A673 (cell line): ENCODE data around the gene CCDC69. TPM values are rescaled to one million over a fixed set of nuclear protein-coding genes. Genes with fewer than 3 reads are reported as not detected.
A peak's percentile ranks its signal among the peaks of the same experiment; 100 is the strongest.

Experiments
- BruUV-seq: library from RNA; stranded (reverse); fragments of 400-500 nt; replicated peaks from 2 replicates; lab custom pipeline; 2021; lab: Mats Ljungman, UMichigan
- CTCF ChIA-PET: fragments of 300-600 bp; sonication (Branson Sonifier 250); formaldehyde crosslinking; loops from one replicate; lab custom pipeline; 2022; ENCODE audit warnings: antibody characterized with exemption; lab: Charles Lee
- POLR2A ChIA-PET: fragments of 300-600 bp; sonication (Branson Sonifier 250); formaldehyde crosslinking; loops from one replicate; lab custom pipeline; 2022; ENCODE audit warnings: antibody characterized with exemption; ENCODE audit not compliant: low non-redundant PET; lab: Charles Lee
- DNase-seq: peaks from one replicate; pipeline ENCODE4 v3.0.0-alpha.2; 2015; ENCODE audit warnings: low spot score
- H3K27ac ChIP-seq: fragments of 200-600 bp; sonication (generic); 2 replicates; pipeline ENCODE4 v1.5.1; 2016; ENCODE audit warnings: mixed run types, low read depth, mild to moderate bottlenecking, mixed read lengths, antibody characterized with exemption, low read length; ENCODE audit not compliant: poor library complexity, severe bottlenecking
- H3K27me3 ChIP-seq: fragments of 200-600 bp; sonication (generic); replicated peaks from 2 replicates; pipeline ENCODE4 v1.6.1; 2017; ENCODE audit warnings: mixed run types, low read depth, mild to moderate bottlenecking, mixed read lengths, antibody characterized with exemption, low read length; ENCODE audit not compliant: insufficient read depth, poor library complexity
- H3K36me3 ChIP-seq: fragments of 200-600 bp; sonication (generic); 2 replicates; pipeline ENCODE4 v1.6.1; 2016; ENCODE audit warnings: mixed run types, mild to moderate bottlenecking, mixed read lengths, antibody characterized with exemption, low read length; ENCODE audit not compliant: insufficient read depth, poor library complexity, severe bottlenecking
- H3K4me1 ChIP-seq: fragments of 200-600 bp; sonication (generic); 2 replicates; pipeline ENCODE4 v1.6.1; 2017; ENCODE audit warnings: mixed run types, mild to moderate bottlenecking, mixed read lengths, antibody characterized with exemption, low read length; ENCODE audit not compliant: insufficient read depth, poor library complexity, severe bottlenecking
- H3K4me3 ChIP-seq: fragments of 200-600 bp; sonication (generic); 2 replicates; pipeline ENCODE4 v1.5.1; 2016; ENCODE audit warnings: low read depth, mixed run types, mild to moderate bottlenecking, mixed read lengths, low read length; ENCODE audit not compliant: poor library complexity, severe bottlenecking
- H3K9me3 ChIP-seq: fragments of 200-600 bp; sonication (generic); 2 replicates; pipeline ENCODE4 v1.6.1; 2016; ENCODE audit warnings: mixed run types, low read depth, mild to moderate bottlenecking, mixed read lengths, antibody characterized with exemption, low read length; ENCODE audit not compliant: poor library complexity, severe bottlenecking
- EZH2 ChIP-seq: fragments of 200-600 bp; sonication (generic); IDR thresholded peaks from 2 replicates; pipeline ENCODE4 v1.6.1; 2017; ENCODE audit warnings: borderline replicate concordance, low read depth, mild to moderate bottlenecking, mixed read lengths, antibody characterized with exemption, low read length; ENCODE audit not compliant: poor library complexity, severe bottlenecking
- intact Hi-C: fragments of 100-400 bp; cut with micrococcal nuclease; formaldehyde crosslinking; loops from one replicate; pipeline ENCODE4 v1.10.0; 2022; ENCODE audit not compliant: unreplicated experiment
- total RNA-seq: library from RNA; stranded (reverse); gene quantifications from 2 replicates; pipeline ENCODE4 v1.2.3, GENCODE V29; 2021
- TF ChIP-seq, protein P1 (sequence below): fragments of 300-800, 200-600 bp; sonication (generic); conservative IDR thresholded peaks from 2 replicates; pipeline ENCODE4 v1.5.1; 2017; ENCODE audit warnings: low read depth, mild to moderate bottlenecking, antibody characterized with exemption, low read length, moderate library complexity, mixed read lengths

CCDC69 gene
- total RNA-seq, 1 experiment from 2014 or later: not detected

DNA sequence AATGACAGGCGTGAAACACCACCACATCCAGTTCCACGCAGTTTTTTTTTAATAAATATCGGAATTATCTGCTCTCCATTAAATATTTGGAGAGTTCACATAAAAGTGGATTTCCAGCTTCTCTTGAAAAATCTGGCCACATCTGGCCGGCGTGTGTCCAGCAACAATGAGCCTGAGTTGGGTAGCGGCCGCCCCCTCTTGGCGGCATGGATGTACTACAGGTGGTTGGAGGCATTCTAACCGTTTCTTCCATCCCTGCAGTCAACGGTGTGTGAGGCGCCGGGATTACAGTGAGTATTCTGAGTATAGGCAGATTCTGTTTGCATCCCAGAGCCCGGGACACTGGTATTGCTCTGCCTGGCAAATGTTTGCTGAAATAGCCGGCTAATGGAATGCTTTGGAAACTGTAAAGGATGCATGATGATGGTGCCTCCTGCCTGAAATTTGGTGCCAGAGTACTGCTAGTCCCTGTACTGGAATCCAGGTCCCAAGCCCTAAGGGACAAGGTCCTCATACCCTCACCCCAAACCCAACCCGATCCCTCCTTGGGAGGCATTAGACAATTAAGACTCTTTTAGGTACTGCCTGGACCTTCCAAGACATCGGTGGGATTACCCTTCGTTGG, 15.5 kb upstream of the CCDC69 start:
- no TSS peak for BruUV-seq
- ChIA-PET POLR2A (no interaction called here), CTCF (interaction anchor here (0.9 to 1.4 kb wide), 2 partner anchors 13 to 113 kb away, joined by 5 to 10 read pairs; partner anchors contain the start of gene GM2A)
- Histone ChIP-seq H3K27me3 (no peaks in the 10 kb centered on the region), H3K9me3 (no peaks in the 10 kb centered on the region), H3K36me3 (no peaks in the 10 kb centered on the region), H3K4me1 (no peaks in the 10 kb centered on the region), H3K27ac (no peak overlapping the region), H3K4me3 (no peak overlapping the region)
- TF ChIP-seq, protein P1, sequence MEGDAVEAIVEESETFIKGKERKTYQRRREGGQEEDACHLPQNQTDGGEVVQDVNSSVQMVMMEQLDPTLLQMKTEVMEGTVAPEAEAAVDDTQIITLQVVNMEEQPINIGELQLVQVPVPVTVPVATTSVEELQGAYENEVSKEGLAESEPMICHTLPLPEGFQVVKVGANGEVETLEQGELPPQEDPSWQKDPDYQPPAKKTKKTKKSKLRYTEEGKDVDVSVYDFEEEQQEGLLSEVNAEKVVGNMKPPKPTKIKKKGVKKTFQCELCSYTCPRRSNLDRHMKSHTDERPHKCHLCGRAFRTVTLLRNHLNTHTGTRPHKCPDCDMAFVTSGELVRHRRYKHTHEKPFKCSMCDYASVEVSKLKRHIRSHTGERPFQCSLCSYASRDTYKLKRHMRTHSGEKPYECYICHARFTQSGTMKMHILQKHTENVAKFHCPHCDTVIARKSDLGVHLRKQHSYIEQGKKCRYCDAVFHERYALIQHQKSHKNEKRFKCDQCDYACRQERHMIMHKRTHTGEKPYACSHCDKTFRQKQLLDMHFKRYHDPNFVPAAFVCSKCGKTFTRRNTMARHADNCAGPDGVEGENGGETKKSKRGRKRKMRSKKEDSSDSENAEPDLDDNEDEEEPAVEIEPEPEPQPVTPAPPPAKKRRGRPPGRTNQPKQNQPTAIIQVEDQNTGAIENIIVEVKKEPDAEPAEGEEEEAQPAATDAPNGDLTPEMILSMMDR: peak; percentile 94
- no peak for TF ChIP-seq EZH2
- DNase-seq: peak; percentile 64
- intact Hi-C loops: loop anchor here (2.0 kb wide), 1 partner anchor 115 kb away; no protein-coding TSS in a partner anchor

DNA sequence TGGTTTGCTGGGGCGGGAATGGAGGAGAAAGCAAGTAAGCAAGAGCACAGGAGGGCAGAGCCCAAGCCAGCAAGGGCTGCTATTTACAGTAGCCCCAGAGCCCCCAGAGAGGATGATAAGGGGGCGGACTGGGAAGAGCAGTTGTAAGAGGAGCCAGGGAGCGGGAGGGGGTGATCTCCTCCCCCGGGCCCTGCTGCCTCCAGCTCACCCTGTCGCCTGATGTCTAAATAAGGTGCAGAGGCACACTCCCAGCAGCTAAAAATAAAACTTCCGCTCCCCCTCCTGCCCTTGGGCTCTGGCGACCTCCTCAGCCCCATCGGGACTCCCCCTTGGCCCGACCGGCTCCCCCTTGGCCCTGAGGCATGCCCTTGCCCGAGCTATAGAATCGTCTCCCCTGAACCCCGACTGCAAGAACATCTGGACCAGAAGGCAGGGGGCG, 14.4 kb upstream of the CCDC69 start:
- Histone ChIP-seq H3K4me1 (no peaks in the 10 kb centered on the region), H3K36me3 (no peaks in the 10 kb centered on the region), H3K9me3 (no peaks in the 10 kb centered on the region), H3K27me3 (no peaks in the 10 kb centered on the region), H3K4me3 (no peak overlapping the region), H3K27ac (no peak overlapping the region)
- no TSS peak for BruUV-seq
- DNase-seq: no peak
- ChIA-PET POLR2A (no interaction called here), CTCF (interaction anchor here (0.9 to 1.4 kb wide), 2 partner anchors 14 to 112 kb away, joined by 5 to 10 read pairs; partner anchors contain the start of gene GM2A)
- intact Hi-C loops: loop anchor here (2.0 kb wide), 1 partner anchor 114 kb away; no protein-coding TSS in a partner anchor
- TF ChIP-seq, protein P1: no peak
- TF ChIP-seq EZH2: no peak

DNA sequence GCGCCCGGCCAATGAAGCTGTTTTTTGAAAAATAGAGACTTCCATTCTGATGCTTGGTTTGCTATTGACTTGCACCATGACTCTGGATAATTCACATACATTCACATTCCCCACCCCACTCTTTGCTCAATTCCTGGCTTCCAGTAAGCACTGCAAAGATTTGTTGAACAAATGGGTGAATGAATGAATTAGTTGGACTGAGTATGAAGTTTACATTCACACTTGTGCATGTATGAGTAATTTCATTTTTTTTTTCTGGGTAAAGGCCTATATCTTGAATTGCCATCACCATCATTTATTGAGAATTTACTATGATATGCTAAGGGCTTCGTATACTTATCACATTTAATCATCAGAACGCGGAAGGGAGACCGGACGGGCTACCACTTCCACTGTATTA, 13.8 kb upstream of the CCDC69 start:
- no peaks in the 10 kb centered on the region for H3K36me3 ChIP-seq
- ChIA-PET CTCF (no interaction called here), POLR2A (no interaction called here)
- TF ChIP-seq EZH2: no peak
- TF ChIP-seq, protein P1: no peak
- H3K27ac ChIP-seq: no peak overlapping the region
- no peak for DNase-seq
- H3K27me3 ChIP-seq: no peaks in the 10 kb centered on the region
- BruUV-seq: no TSS peak
- no peaks in the 10 kb centered on the region for H3K4me1 ChIP-seq
- intact Hi-C loops: loop anchor here (2.0 kb wide), 1 partner anchor 113 kb away; no protein-coding TSS in a partner anchor
- H3K4me3 ChIP-seq: no peak overlapping the region
- no peaks in the 10 kb centered on the region for H3K9me3 ChIP-seq
